GM12864 (cell line): ENCODE measurements around the gene KCNH8.

ENCODE experiments used
- DNase-seq: peaks from one replicate; pipeline ENCODE4 v3.0.0-alpha.2; 2011; ENCODE audit warnings: low read depth
- H3K4me3 ChIP-seq: 2 replicates; pipeline ENCODE4 v1.5.1; 2011; ENCODE audit warnings: mild to moderate bottlenecking, low read depth, low read length, control low read depth
- TF ChIP-seq, protein P1 (sequence below): IDR thresholded peaks from 2 replicates; pipeline ENCODE4 v1.5.1; 2011; ENCODE audit warnings: low read depth, mild to moderate bottlenecking, moderate library complexity, low read length, control low read depth, inconsistent platforms; ENCODE audit errors: missing control alignments

The KCNH8 gene

GRCh38 chr3:19455546-19455945 lies 307.2 kb downstream of the KCNH8 start:
- DNase-seq: no peak
- TF ChIP-seq, protein P1, sequence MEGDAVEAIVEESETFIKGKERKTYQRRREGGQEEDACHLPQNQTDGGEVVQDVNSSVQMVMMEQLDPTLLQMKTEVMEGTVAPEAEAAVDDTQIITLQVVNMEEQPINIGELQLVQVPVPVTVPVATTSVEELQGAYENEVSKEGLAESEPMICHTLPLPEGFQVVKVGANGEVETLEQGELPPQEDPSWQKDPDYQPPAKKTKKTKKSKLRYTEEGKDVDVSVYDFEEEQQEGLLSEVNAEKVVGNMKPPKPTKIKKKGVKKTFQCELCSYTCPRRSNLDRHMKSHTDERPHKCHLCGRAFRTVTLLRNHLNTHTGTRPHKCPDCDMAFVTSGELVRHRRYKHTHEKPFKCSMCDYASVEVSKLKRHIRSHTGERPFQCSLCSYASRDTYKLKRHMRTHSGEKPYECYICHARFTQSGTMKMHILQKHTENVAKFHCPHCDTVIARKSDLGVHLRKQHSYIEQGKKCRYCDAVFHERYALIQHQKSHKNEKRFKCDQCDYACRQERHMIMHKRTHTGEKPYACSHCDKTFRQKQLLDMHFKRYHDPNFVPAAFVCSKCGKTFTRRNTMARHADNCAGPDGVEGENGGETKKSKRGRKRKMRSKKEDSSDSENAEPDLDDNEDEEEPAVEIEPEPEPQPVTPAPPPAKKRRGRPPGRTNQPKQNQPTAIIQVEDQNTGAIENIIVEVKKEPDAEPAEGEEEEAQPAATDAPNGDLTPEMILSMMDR: no peak

GRCh38 chr3:19456738-19457137 lies 308.4 kb downstream of the KCNH8 start:
- TF ChIP-seq, protein P1: no peak
- no peak overlapping the region for H3K4me3 ChIP-seq
- DNase-seq: no peak

More at GRCh38 chr3:19455546-19455945, 307.2 kb downstream of the KCNH8 start:
- no peak overlapping the region for H3K4me3 ChIP-seq

DNA sequence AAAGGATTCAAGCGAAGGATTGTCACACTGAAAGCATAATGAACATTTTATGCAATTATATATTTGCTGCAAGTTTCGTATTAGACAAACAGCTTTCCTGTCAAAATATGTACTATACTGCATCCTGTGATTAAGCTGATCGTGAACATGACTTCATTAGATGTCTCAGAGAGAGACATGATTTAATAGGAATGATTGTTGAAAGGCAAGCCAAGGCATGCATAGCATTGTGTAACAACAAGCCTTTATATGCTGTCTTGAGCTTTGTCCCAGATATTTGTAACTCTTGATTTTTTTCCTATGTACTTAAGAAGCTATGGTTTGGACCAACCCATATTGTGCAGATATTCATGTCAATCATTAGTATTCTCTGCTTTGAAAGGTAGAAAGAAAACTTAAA lies 309.1 kb downstream of the KCNH8 start:
- TF ChIP-seq, protein P1: no peak
- no peak overlapping the region for H3K4me3 ChIP-seq
- no peak for DNase-seq

DNA sequence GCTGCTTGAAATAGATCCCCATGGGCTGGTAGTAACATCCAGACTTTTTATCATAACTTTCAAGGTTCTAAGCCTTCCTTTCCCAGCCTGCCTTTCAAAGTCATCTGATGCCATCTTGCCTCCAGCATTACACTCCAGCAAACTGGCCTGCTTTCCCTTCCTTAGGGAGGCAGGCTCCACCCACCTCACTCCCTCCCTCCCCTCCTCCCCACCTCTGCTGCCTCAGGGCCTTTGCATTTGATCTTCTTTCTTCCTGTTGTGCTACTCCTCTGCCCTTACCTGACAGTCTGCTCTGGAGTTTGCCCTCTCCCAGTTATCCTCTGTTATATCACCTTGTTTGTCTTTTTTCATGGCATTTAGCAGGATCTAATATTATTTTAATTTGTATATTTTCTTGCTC lies 319.5 kb downstream of the KCNH8 start:
- DNase-seq: no peak
- H3K4me3 ChIP-seq: no peak overlapping the region
- TF ChIP-seq, protein P1: no peak

GRCh38 chr3:19471138-19471537 lies 322.8 kb downstream of the KCNH8 start:
- no peak for DNase-seq
- no peak overlapping the region for H3K4me3 ChIP-seq
- TF ChIP-seq, protein P1: no peak

DNA sequence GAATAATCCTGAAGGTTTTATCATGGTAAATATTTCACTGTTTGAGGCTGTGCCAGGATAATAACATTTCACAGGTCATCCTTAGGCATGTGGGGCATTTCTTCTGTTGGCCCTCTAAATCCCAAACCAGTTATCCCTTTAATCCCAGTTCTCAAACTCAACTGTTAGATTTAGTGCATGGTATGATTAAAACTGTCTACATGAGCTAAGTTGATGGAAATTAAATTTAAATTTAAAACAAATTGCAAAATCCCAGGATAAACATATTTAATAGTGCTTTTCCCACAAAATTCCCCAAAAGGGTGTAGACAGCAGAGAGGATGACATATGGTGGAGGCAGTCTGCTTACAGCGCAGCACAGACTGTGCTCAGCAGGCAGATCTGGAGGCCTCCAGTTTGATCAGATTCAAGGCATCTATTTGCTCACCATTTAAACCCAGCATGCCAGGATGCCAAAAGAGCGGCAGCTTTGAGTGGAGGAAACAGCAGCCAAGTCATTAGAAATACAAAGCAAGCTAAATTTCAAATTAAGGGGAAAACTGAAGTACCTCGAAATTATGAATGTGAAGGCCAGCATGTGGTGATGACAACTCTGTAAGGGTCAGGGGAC lies 325.8 kb downstream of the KCNH8 start:
- no peak overlapping the region for H3K4me3 ChIP-seq
- DNase-seq: no peak
- TF ChIP-seq, protein P1: no peak

GRCh38 chr3:19476281-19476680 lies 328.0 kb downstream of the KCNH8 start:
- H3K4me3 ChIP-seq: no peak overlapping the region
- TF ChIP-seq, protein P1: no peak
- no peak for DNase-seq
